Stimulated activated CD4-positive, alpha-beta T cell treated with anti-CD3 and anti-CD28 coated beads, Interleukin-12 subunit alpha, Interleukin-12 subunit beta, amount 100 ng/mL, for 4 hours (primary cell): ENCODE measurements around the gene KCNMA1.

Experiments
- DNase-seq: peaks from one replicate; pipeline ENCODE4 v3.0.0-alpha.2; 2020

The KCNMA1 gene

GRCh38 chr10:77504196-77504872, 133.3 kb downstream of the KCNMA1 start:
- no peak for DNase-seq

DNA sequence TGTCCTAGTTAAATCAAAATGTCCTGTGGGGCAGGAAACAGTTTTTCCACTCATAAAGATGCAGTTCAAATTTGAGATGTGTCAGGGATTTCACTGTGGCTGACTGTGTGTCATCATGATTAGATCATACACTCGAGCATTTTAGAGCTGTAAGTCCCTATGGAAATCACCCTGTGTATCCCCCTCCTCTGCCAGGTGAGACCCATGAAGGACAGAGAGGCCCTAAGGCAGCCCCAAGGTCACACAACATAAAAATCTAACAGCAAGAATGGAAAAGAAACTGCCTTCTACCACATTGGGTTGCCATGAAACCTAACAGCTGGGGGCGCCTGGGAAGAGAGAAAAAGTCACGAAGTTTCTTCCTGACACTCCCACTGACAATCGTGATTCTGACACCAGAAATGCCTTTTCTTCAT, 135.8 kb downstream of the KCNMA1 start:
- DNase-seq = no peak

GRCh38 chr10:77501152-77501845, 136.3 kb downstream of the KCNMA1 start:
- DNase-seq = no peak

DNA sequence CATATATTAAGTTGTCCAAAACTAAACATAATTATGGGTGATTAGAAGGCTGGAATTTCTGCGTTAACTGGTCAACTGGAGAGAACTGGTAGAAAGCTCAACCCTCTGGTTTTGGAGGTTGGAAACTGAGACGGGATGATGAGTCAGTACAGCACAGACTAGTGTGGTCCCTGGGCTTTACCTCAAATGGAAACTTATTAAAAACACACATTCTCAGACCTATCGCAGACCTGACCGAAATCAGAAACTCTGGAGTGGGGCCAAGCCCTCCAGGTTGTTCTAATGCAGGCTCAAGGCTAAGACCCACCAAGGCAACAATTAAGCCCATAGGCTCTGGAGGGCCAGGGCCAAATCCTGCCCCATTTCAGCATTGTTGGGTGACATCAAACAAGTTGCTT, 136.9 kb downstream of the KCNMA1 start:
- no peak for DNase-seq

DNA sequence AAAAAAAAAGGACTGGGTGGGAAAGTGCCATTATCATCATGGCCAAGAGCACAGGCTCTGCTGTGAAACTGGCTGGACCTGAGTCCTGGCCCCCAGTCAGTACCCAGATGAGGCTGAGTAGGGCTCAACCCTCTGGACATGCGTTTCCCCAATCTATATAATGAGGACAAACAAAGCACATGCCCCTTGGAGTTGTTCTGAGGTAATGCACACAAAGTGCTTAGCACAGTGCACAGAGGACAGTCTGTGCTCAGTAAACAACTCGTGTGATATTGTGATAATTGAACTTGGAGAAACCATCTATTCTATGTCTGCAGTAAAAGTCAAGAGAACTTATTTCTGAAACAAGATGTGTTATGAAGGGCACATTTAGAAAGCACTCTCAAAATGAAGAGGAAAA, 138.8 kb downstream of the KCNMA1 start:
- no peak for DNase-seq

DNA sequence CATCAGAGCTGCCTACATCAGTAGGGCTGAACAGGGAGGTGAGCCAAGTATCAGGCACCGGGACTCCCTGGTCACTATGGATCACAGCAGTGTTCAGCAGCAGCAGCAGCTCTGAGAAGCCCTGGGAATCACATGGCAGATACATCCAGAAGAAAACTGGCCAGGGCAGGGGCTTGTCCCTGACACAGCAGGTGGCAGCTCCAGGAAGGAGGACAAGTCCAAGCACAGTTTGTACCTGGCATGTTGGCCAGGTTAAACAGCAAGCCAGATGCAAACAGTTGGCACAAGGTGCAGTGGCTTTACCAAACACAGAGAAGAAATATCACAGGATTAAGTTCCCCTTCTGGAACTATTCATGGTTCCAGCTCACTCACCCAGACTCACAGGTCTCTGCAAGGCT, 139.4 kb downstream of the KCNMA1 start:
- DNase-seq = no peak

DNA sequence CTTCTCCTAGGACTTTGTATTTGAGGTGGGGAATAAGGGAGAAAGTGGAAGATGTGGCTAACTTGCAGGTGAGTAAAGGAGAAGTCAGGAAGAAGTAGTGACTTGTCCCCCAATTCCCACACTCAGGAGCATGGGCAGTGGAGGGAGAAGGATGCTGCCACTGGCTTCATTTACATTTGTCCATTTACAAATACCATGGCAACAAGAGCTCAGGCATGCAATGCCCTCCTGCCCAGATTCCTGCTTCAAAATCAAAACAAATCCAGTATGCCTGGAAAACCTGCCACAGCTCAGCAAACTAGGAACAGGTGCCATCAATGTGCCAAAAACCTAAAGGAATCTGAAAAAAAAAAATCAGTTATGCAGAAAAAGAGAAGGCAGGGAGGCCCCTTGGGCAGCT, 139.9 kb downstream of the KCNMA1 start:
- no peak for DNase-seq

GRCh38 chr10:77496941-77497420, 140.6 kb downstream of the KCNMA1 start:
- no peak for DNase-seq

DNA sequence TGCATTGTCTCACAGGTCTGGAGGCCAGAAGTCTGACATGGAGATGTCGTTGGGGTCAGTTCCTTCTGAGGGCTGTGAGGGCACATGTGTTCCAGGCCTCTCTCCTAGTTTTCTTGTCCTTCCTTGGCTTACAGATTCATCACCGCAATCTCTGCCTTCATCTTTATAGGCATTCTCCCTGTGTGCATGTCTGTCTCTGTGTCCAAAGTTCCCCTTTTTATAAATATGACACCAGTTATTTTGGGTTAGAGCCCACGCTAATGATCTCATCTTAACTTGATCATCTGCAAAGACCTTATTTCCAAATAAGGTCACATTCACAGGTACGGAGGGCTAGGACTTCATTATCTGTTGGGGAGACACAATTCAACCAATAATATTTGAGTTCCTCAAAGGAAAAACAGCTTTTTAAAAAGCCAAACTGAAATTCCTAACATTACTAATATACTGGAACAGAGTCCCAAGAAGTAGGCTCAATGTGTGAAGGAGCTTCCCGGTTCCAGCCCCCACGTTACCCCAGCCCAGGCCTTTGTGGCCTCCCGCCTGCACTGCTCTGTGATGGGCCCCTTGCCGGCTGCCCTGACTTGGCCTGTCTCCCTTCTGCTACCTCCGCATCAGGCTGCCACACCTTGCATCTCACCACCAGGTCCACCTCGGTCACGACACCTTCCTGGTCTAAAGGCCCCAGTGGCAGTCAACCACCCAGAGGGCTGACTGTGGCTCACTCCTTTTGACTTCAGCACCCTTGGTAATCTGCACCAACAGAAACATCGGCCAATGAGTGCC, 142.7 kb downstream of the KCNMA1 start:
- DNase-seq = no peak

- DNase-seq = no peak
Observed at GRCh38 chr10:77494327-77494726, 143.3 kb downstream of the KCNMA1 start.

DNA sequence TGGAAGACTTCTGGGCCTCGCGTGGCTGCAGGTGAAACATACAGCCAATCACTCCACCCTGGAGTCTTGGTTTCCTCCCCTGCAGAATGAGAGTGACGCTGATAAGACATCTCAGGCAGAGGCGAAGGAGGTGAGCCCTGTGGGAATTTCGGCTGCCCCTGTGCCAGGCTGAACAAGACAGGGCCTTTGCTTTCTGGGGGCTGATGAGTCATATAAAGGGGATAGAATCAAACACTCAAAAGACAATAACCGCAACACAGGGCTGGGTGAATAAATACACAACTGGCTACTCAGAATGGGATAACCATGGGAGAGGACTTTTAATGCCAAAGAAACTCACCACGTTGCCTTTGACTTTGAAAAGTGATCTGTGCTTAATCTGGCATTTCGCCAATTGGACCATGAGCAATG, 143.8 kb downstream of the KCNMA1 start:
- no peak for DNase-seq

DNA sequence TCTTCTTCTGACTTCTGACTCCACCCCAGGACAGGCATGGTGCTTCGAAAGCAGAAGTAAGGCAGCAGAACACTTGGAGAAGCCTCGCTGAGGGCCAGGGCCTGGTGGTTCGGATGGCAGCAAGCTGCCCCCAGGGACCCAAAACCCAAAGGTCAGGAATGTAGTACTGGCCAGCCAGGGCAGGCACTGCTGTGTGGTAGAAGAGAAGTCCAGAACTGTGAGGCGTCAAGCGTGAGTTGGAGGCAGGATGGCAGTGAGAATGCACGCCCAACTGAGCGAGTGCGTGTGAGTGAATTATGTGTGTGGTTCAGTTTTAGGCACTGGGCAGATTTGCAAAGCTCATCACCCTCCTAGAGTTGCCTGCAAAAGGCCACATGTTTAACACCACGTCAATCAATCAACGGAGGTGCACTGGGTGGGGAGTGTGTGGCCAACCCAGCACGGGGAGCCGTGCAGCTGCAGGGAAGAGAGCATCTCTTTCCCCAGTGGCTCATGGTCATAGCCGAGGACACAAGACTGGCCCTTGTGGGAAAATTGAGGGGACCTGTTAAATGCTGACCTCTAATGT, 144.3 kb downstream of the KCNMA1 start:
- DNase-seq = no peak

DNA sequence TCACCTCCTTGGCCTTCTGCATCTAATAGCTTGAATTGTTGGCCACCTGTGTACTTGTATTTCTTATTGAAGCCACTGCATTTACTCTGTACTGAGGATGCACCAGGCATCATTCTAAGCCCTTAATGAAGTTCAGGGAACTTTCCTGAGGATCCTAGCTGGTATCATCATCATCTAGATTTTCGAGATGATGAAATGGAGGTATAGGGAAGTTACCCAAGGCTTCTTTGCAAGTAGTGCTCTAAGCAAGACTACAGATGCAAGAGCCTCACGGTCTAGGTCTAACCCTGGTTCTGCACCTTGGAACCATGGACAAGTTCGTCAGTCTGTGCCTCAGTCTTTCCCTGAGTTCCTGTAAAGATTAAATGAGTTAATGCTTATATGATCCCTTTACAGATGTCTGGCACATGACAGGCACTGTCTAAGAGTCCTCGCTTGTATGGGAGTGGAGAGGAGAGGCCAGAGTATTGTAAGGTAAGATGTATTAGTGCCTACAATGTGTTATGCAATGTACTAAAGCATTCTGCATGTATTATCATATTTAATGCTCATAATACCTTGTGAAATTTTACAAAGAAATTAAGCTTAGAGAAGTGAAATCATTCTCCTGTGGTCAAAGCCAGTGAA, 145.1 kb downstream of the KCNMA1 start:
- no peak for DNase-seq

GRCh38 chr10:77490534-77491314, 146.9 kb downstream of the KCNMA1 start:
- DNase-seq = no peak

GRCh38 chr10:77486517-77486916, 151.1 kb downstream of the KCNMA1 start:
- DNase-seq = no peak

- no peak for DNase-seq
Observed at GRCh38 chr10:77485847-77486246, 151.8 kb downstream of the KCNMA1 start.

DNA sequence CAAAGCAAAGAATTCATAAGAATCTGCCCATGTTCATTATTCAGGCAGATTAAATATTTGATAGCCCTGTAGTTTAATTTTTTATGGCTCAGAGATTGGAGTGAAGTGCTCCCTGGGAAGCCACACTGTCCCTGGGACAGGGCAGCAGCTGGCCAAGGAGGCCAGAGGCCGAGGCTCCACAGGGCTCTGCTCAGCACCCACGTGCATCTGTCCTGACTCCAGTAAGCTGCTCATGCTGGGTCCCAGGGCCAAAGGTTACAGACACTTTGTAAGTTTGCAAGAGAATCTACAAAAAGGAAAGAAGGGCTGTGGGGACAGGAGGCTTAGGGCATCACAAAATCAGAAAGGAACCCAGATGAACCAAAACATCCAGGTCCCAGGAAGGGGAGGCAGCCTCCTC, 155.5 kb downstream of the KCNMA1 start:
- DNase-seq = no peak

DNA sequence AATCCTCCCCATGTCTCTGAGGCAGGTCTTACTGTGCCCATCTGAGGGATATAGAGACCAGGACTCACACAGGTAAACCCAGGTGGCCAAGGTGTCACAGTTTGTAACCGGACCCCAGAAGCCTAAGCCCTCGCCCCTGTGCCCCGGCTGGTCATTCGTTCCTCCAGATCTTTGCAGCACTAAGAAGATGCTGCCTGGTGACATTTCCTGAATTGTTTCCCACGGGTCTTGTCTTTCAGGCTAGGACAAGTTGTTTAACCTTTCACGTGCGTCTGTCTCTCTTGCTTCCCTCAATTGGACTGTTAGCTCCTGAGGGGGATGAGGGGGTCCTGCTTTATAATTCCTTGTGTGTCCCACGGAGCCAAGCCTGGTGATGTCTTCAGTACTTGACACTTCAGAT, 158.0 kb downstream of the KCNMA1 start:
- no peak for DNase-seq

GRCh38 chr10:77478962-77479359, 158.6 kb downstream of the KCNMA1 start:
- DNase-seq = no peak

GRCh38 chr10:77478247-77478961, 159.2 kb downstream of the KCNMA1 start:
- DNase-seq = no peak

DNA sequence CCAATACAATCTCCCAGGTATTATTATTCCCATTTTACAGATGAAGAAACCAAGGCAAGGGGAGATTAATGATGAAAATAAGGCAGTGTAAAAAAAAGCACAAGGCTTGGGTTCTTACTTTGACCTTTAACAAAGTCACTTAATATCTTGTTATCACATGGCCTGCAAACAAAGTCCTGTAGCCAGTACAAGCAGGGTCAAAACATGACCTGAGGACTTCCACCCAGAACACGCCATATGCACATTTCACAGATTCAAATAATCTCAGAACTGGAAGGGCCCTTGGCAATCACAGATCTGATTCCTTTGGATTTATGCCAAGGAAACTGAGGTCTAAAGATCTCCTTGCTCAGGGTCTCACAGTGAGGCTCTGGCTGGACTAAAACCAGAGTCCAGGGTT, 162.1 kb downstream of the KCNMA1 start:
- no peak for DNase-seq

GRCh38 chr10:77474939-77475338, 162.7 kb downstream of the KCNMA1 start:
- no peak for DNase-seq
